HG03378 (cell line): ENCODE results near the gene EPB41L5.
"Not testable (repeated sequence)": the region's sequence is repeated elsewhere in the genome, so short reads cannot be mapped to it uniquely, and the experiment has no call there.

Experiments used
- ATAC-seq: cut with Tn5 transposase; IDR thresholded peaks from one replicate; pipeline ENCODE4 v1.9.1; 2021; ENCODE audit warnings: mild to moderate bottlenecking, moderate library complexity; ENCODE audit not compliant: unreplicated experiment

The EPB41L5 gene

GRCh38 chr2:120140866-120141265, 128.0 kb downstream of the EPB41L5 start:
- ATAC-seq, result no peak

- no peak for ATAC-seq
These were observed 128.6 kb downstream of the EPB41L5 start for GRCh38 chr2:120141300-120142069.

- no peak for ATAC-seq
These were observed 129.8 kb downstream of the EPB41L5 start for GRCh38 chr2:120142528-120143219.

GRCh38 chr2:120148229-120148628, 135.4 kb downstream of the EPB41L5 start:
- ATAC-seq, result no peak

- ATAC-seq, result no peak
These were observed 135.8 kb downstream of the EPB41L5 start for GRCh38 chr2:120148669-120149068.

GRCh38 chr2:120149406-120149805, 136.5 kb downstream of the EPB41L5 start:
- no peak for ATAC-seq

- ATAC-seq, result no peak
These were observed 137.2 kb downstream of the EPB41L5 start for GRCh38 chr2:120150040-120150482.

GRCh38 chr2:120155308-120155707, 142.4 kb downstream of the EPB41L5 start:
- ATAC-seq, result no peak

- ATAC-seq, result not testable (repeated sequence)
These were observed 145.8 kb downstream of the EPB41L5 start for GRCh38 chr2:120158658-120159057.

- no peak for ATAC-seq
These were observed 148.3 kb downstream of the EPB41L5 start for GRCh38 chr2:120161190-120161589.

- ATAC-seq, result no peak
These were observed 149.8 kb downstream of the EPB41L5 start for GRCh38 chr2:120162716-120163115.

- ATAC-seq, result no peak
These were observed 154.4 kb downstream of the EPB41L5 start for GRCh38 chr2:120167272-120167671.

- no peak for ATAC-seq
These were observed 156.1 kb downstream of the EPB41L5 start for GRCh38 chr2:120169020-120169419.

- ATAC-seq, result no peak
These were observed 162.2 kb downstream of the EPB41L5 start for GRCh38 chr2:120174963-120175581.

GRCh38 chr2:120176526-120176925, 163.6 kb downstream of the EPB41L5 start:
- ATAC-seq, result no peak

GRCh38 chr2:120177001-120177621, 164.2 kb downstream of the EPB41L5 start:
- peak; percentile 90 for ATAC-seq

- no peak for ATAC-seq
These were observed 165.1 kb downstream of the EPB41L5 start for GRCh38 chr2:120177973-120178372.

- ATAC-seq, result no peak
These were observed 166.5 kb downstream of the EPB41L5 start for GRCh38 chr2:120179396-120179795.

GRCh38 chr2:120180066-120180465, 167.2 kb downstream of the EPB41L5 start:
- no peak for ATAC-seq

- no peak for ATAC-seq
These were observed 169.2 kb downstream of the EPB41L5 start for GRCh38 chr2:120182019-120182560.

- no peak for ATAC-seq
These were observed 176.3 kb downstream of the EPB41L5 start for GRCh38 chr2:120189189-120189588.
